Bronchial epithelial cell (primary cell): Measurements from ENCODE around the gene C1orf232. TPM values are rescaled to one million over a fixed set of nuclear protein-coding genes. Genes with fewer than 3 reads are reported as not detected.

Experiments
- DNase-seq: peaks from one replicate; pipeline ENCODE4 v3.0.0-alpha.2; 2010; ENCODE audit warnings: low read depth
- FAIRE-seq: peaks from 2 replicates; lab custom pipeline; 2011; peaks lifted over from hg19 to GRCh38; lab: Jason Lieb, UNC
- H3K27me3 ChIP-seq: 2 replicates; pipeline ENCODE4 v1.5.1; 2011; ENCODE audit warnings: low read length; ENCODE audit not compliant: control insufficient read depth, insufficient read depth
- H3K36me3 ChIP-seq: 2 replicates; pipeline ENCODE4 v1.5.1; 2011; ENCODE audit warnings: low read length; ENCODE audit not compliant: control insufficient read depth, insufficient read depth
- H3K4me3 ChIP-seq: 2 replicates; pipeline ENCODE4 v1.5.1; 2011; ENCODE audit warnings: mild to moderate bottlenecking, low read depth, low read length, control low read depth
- total RNA-seq: library from RNA; depleted of rRNA; stranded (reverse); fragments of >200 nt; gene quantifications from 2 replicates; pipeline ENCODE4 v1.2.1, GENCODE V29; 2014
- TF ChIP-seq, protein P1 (sequence below): IDR thresholded peaks from 2 replicates; pipeline ENCODE4 v1.5.1; 2011; ENCODE audit warnings: mild to moderate bottlenecking, moderate library complexity, low read length, control low read depth, inconsistent platforms; ENCODE audit not compliant: insufficient read depth, severe bottlenecking

The C1orf232 gene
- total RNA-seq, 1 donor from 2014 or later, result not detected

DNA sequence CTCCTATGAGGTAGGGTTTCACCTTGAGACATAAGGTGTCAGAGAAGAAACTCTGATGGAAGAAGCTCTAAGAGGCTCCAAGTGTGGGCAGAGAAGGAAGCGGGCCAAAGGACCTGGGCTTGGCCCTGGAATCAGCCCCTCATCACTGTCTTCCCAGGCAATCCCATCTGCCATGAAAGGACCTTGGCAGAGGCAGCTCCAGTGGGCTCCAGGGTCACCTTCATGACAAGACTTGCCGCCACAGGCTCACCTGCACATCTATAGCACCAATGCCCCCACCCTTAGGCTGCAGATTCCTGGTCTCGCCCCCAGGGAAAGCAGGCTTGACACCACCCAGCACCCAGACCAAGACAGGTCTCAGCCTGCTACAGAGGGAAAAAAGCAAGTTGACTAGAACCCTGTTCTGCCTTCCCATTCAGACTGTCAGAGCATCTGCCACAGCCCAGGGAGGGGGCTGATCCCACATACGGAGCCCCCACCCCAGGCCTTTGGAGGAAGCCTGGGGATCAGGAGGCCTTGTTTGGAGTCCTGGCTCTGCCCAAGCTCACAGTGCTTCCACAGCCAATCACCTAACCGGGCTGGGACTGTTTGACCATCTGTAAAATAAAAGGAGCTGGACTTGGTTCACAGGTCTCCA, 10.4 kb downstream of the C1orf232 start:
- no peak overlapping the region for H3K4me3 ChIP-seq
- FAIRE-seq (no peak), DNase-seq (no peak)
- peaks cover 6% of the 10 kb centered on the region for H3K27me3 ChIP-seq
- no peaks in the 10 kb centered on the region for H3K36me3 ChIP-seq
- TF ChIP-seq, protein P1, sequence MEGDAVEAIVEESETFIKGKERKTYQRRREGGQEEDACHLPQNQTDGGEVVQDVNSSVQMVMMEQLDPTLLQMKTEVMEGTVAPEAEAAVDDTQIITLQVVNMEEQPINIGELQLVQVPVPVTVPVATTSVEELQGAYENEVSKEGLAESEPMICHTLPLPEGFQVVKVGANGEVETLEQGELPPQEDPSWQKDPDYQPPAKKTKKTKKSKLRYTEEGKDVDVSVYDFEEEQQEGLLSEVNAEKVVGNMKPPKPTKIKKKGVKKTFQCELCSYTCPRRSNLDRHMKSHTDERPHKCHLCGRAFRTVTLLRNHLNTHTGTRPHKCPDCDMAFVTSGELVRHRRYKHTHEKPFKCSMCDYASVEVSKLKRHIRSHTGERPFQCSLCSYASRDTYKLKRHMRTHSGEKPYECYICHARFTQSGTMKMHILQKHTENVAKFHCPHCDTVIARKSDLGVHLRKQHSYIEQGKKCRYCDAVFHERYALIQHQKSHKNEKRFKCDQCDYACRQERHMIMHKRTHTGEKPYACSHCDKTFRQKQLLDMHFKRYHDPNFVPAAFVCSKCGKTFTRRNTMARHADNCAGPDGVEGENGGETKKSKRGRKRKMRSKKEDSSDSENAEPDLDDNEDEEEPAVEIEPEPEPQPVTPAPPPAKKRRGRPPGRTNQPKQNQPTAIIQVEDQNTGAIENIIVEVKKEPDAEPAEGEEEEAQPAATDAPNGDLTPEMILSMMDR, result no peak

DNA sequence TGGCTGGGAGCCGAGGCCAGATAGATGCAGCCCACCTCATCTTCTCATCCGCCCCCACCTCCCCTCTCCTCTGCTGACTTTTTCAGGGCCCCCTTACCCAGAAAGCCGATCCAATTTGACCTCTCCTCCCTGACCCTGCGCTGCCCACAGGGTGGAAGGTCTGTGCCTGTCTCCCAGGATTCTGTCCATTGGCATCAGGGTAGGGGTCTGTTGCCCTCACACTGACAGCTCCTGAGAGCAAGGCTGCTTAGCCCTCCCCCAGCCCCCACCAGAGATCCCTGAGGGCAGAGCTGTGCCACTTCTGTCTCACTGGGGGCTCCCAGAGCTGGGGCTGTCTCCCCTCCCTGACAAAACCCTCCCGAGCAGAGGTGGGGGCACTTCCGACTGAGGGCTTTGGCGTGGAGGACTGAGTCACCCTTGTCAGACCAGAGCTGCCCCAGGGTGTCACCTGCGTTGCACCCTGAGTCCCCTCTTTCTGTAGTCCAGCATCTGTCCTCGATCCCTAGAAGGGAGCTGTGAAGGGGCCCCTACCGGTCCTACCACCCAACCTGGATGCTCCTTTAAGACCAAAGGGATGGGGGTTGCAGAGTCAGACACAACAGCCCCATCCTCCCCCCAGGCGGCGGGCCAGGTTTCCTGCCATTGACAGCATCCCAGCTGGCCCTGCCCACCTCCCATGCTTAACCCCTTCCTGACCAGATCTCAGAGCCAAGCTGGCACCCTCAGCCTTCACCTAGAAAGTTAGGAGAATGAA, 12.3 kb downstream of the C1orf232 start:
- DNase-seq, result no peak
- TF ChIP-seq, protein P1, result no peak
- H3K36me3 ChIP-seq, result no peaks in the 10 kb centered on the region
- no peak overlapping the region for H3K4me3 ChIP-seq
- H3K27me3 ChIP-seq, result peaks cover 6% of the 10 kb centered on the region
- FAIRE-seq, result no peak

DNA sequence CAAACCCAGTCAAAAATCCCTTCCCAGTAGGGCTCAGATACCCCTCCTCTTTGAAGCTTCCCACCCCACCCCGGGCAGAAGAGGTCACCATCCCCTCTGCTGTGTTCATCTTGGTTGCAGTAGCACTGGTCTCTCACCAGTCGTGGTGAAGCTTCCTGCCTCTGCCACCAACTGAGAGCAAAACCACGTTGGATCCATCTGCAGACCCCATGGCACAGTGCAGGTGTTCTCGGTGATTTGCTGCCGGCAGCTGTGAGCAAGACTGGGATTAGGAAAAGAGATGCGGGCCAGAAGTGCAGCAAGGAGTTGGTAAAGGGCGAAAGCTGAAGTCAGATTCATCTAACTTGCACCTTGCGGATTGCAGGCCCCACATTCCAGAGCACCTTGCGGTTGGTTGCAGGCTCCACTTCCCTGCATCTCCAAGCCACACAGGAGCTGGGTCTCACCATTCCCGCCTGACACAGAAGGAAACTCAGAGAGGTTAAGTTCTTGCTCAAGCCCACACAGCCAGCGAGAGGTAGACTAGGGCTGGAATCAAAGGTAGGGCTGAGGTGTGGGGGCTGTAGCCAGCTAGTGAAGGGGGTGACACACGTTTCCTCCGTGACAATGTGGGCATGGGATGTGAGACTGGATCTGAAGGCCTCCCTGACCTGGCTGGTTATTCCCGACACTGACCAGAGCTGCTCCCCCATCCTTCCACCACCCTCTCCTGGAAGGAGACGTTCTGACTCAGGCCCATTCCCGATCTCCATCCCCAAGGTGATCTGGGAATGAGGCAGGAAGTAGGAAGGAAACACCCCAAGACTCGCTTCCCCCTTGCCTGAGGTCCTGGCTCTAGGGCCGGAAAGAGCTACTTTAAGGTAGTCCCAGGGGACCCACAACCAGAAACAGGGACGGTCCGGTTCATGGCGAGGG, 13.1 kb downstream of the C1orf232 start:
- FAIRE-seq, result no peak
- H3K4me3 ChIP-seq, result no peak overlapping the region
- H3K27me3 ChIP-seq, result peaks cover 6% of the 10 kb centered on the region
- TF ChIP-seq, protein P1, result no peak
- DNase-seq, result no peak
- H3K36me3 ChIP-seq, result no peaks in the 10 kb centered on the region

DNA sequence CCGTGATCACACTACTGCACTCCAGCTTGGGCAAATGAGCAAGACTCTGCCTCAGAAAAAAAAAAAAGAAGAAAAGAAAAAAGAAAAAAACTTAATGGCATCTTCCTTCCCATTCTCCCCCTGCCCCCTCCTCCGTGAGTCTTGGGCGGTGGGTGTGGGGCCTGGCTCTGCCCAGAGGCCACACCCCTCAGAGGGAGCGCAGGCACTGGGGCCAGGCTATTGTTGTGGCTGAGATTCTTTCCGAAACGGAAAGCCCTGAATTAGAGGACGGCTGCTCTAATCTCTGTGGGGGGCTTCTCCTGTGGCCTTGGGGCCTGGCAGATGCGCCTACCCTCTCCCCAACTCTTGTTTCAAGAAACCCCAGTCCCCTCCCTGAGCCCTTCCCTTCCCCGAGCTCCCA, 14.0 kb downstream of the C1orf232 start:
- H3K4me3 ChIP-seq, result no peak overlapping the region
- H3K27me3 ChIP-seq, result peaks cover 6% of the 10 kb centered on the region
- H3K36me3 ChIP-seq, result no peaks in the 10 kb centered on the region
- TF ChIP-seq, protein P1, result no peak
- no peak for FAIRE-seq
- DNase-seq, result no peak

DNA sequence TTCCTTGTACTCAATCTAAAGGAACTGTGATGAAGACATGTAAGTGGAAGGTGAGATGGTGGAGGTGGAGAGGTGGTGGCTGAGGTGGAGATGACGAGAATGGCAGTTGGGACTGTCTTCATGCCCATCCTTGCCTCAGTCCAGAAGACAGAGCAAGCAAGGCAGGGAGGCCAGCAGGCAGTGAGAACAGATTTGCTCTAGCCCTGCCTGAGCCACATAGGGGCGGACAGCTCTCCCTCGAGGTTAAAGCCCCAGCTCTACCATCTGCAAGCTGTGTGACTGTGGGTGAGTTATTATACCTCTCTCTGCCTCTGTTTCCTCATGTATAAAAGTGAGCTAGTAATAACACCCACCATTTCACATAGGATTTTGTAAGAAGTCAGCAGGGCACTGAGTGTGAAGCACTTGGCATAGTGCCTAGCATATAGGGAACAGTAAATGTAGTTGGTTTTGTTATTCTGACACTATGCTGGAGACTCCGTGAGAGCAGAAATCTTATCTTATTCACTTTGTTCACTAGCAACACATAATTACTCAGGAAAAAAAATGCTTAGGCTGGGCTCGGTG, 14.7 kb downstream of the C1orf232 start:
- TF ChIP-seq, protein P1, result no peak
- no peak for DNase-seq
- Histone ChIP-seq H3K4me3 (no peak overlapping the region), H3K36me3 (no peaks in the 10 kb centered on the region), H3K27me3 (peaks cover 6% of the 10 kb centered on the region)
- FAIRE-seq, result no peak
